RPMI8226 (cell line): ENCODE data around the gene GANAB.
"Not testable (repeated sequence)": the region's sequence is repeated elsewhere in the genome, so short reads cannot be mapped to it uniquely, and the experiment has no call there.

ENCODE experiments used
- DNase-seq: peaks from one replicate; pipeline ENCODE4 v3.0.0-alpha.2; 2015

GANAB gene

DNA sequence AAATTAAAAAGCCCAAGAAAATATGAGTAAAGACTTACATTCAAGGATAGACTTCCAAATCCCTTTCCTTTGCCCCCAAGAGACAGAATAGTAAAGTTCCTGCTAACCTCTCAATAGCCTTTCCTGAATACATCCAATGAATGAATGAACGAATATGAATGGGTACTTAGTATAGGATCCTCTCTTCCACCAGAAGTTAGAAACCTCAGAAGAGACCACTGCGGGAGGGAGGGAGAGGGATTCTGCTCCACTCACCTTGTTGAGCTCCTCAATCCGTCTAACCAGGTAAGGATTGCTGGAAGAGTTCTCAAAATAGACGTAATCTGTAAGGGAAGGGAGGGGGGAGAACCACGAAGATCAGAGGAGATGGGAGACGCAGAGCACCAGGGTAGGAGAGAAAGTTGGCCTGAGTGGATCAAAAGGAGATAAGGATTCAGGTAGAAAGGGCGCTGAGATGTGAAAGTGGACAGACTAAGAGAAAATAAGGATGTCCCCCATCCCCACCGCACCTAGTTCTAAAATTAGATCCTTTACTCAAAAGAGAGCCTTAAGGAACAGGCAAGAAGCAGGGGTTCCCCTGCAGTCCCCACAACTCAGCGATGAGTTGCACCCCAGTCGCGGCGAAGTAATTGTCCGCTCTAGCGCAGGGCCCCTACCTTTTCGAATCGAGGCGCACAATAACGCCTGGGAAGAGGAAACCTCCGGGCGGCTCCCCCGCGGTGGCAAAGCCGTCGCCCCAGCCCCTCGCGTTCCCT lies 45.9 kb downstream of the GANAB start:
- DNase-seq: peak; percentile 44

DNA sequence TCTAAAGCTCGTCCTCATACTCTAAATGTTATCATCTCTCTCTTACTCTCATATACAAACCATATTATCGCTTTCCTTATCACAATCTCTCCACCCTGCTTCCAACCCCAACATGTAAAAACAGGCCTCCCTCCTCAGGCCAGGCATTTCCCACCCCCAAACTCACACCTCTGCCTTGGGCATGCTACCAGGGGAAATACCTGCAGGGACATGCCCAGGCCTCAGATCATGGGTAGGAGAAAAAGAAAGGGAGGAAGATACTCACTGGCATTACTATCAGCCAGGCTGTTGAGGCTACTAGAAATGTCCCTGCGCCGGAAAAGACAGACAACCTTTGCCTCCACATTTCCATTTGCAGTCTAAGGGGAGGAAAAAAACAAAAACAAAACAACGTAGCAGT lies 46.5 kb downstream of the GANAB start:
- DNase-seq: no peak

DNA sequence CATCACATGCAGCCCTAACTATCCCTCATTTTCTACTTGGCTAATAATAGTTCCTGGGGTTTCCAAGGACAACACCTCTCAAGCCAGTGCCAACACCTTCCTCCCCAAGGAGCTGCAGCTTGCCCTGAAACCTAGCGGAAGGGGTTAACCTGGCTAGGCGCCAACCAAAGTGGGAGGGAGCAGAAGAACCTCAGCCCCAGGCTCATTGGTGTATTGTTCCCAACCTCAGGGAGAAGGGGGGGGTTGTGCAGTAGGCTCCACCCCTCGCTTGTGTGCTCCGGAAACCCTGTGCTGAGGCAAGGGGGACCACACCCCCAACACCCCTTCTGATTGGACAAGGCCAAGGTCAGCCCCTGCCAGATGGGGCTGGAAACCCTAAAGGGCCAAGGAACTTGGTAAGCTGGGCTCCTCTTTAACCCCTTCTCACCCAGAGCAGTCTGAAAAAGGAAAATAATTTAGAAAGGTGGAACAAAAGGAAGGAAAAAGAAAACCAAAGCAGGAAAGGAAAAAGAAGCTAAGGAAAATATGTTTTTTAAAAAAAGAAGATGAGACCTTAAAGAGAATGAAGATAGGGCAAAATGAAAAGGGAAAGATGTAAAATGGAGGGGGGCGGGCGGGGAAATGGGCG lies 47.2 kb downstream of the GANAB start:
- peak; percentile 99 for DNase-seq

DNA sequence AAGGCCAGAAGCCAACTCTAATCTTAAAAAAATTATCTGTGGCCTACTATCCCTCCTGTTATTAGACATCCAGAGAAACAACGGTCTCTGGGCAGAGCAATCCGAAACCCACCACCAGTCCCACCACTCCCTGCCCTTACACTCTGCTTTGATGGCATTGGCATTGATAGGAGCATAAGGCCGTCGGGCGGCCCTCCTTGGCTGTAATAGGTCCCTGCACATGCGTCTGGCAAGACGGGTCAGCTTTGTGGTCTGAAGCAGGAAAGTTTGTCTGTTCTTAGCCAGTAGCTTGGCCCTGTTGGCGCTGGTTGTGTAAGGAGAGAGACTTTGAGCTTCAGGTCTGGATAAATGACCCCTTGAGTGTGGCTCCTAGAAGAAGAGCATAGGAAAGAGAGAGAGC lies 51.3 kb downstream of the GANAB start:
- DNase-seq: no peak

DNA sequence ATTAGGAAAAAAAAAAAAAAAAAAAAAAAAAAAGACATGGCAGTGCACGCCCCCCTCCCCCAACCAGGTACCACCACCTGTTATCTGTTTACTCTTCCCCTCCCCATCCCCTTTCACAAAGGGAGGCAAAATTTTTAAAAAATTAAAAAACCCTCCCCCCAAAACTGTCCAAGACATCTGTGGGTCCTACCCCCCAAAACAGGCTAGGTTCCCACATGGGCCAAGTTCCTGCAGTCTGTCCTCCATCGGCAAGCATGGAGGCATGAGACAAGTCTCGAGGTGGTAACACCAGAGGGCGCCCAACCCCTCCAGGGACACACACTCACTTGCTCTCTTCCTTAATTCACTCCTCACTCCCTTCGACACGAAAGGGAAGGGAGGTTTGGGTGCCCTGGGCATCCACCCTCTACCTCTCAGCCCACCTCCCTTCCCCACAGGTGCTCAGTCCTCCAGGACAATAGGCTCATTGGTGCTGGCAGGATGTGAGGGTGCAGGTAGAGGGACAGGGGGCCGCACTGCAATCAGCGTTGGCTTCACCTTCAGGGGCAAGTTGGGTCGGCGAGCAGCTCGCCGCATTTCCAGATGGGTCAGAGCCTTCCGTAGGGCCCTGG lies 52.9 kb downstream of the GANAB start:
- DNase-seq: peak; percentile 89

DNA sequence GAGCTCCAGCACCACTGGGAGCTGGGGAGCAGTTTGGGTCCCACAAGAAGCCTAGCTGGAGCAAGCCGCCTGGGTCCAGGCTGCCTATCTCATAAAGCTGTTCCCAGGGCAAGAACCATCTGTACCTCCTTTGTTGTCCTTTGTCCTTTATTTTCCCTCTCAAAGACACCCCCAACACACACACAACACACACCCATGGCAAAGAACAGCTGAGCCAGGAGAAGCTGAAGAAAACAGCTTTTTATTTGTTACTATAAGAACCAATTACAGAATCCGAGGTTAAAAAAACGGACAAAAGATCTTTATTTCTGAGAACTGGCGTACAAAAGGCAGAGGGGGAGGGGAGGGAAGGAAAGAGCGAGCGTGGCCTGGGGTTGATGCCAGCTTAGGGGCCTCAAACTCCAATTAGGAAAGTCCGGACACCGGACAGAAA lies 53.4 kb downstream of the GANAB start:
- no peak for DNase-seq

DNA sequence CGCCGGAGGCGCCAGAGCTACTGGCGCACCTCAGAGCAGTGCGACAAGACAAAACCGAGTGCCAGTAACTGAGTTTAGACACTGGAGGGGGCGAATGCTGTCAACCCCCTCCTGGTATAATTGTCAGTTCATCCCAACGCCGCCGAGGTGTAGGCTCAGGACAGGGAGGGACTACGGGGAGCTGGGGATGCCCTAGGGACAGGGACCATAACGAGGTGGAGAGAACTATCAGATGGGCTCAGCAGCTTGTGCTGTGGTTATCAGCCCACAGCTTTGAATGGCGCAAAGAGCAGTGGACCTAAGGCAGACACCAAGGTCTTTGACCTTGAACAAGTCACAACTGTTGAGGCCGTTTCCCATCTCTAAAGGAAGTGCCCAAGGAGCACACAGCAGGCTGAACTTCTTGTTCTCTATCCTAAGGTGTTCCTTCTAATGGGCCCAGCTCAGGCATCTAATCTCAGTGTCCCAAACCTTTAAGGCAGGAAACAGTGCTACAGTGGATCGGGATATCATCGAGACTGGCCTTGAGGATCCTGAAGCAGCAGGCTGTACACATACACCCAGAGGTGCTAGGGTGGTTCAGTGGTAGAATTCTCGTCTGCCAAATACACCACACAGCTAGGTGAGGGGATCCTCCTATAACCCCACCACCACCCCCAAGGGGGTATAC lies 54.1 kb downstream of the GANAB start:
- no peak for DNase-seq

DNA sequence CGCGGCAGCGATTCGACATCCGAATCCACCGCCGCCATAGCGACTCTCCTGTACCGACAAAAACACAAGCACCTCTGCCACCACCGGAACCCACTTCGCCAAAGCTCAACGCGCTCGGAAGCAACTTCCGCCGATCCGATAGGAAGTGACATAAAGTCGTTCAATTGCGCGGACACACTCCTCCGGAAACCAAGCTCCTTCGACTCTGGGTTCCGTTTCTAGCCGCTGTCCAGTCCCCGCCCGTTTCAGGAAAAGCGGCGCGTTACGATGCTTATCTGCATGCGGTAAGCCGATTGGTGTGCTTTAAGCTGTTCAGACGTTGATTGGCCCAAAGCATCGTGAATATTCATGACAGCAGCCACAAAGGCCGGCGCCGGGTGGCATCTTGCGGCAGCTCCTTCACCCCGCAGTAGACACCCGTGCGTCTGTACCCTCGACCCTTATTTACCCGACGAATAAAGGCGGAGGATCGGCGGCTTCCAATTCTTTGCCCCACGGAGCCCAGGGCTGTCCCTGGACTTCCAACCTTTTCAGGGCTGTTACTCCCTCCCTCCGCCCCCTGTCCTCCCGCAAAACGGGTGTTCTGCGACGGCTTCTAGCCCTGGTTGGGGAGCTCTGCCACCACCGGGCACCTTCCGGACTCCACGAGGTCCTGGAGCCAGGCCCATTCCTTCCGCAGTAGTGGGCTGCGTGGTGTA lies 54.8 kb downstream of the GANAB start, which contains the start of gene TUT1:
Gene TUT1 (minus strand): TSS at position 76 of the 698 bp plus-strand sequence. CDS start 38 bp downstream, at position 38.
- DNase-seq: peak; percentile 100

DNA sequence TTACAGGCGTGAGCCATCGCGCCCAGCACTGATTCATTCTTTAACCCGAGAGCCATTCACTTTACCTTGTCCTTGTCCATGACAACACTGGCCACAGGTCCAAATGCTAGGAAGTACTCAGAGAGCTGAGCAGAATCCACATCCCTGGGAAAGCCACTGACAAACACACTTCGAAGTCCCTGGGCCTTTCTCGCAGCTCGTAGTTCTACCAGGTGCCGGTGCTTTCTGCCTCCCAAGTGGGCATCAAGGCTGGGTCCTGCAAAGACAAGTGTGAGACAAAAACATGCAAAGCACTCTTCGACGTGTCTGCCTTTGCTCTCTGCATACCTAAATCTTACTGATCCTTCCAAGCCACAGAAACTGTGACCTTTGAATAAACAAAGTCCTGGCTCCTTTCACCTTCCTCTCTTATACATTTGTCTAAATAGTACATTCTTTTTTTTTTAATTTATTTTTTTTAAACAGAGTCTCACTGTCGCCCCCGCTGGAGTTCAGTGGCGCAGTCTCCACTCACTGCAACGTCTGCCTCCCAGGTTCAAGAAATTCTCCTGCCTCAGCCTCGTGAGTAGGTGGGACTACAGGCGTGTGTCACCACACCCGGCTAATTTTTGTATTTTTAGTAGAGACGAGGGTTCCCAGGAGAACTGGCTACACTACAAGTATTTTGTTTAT lies 57.3 kb downstream of the GANAB start:
- DNase-seq: peak; percentile 42

DNA sequence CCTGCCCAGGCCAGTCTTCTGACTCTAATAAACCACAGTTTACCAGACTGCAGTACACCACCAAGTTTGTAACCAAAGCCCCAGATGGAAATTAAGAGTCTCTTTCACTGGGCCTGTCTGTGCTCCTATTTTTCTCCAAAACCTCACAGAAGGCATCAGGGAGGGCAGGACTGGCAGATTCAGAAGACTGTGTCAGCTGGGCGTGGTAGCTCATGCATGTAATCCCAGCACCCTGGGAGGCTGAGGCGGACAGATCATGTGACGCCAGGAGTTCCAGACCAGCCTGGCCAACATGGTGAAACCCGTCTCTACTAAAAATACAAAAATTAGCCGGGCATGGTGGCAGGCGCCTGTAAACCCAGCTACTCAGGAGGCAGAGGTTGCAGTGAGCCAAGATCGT lies 61.1 kb downstream of the GANAB start:
- DNase-seq: not testable (repeated sequence)

DNA sequence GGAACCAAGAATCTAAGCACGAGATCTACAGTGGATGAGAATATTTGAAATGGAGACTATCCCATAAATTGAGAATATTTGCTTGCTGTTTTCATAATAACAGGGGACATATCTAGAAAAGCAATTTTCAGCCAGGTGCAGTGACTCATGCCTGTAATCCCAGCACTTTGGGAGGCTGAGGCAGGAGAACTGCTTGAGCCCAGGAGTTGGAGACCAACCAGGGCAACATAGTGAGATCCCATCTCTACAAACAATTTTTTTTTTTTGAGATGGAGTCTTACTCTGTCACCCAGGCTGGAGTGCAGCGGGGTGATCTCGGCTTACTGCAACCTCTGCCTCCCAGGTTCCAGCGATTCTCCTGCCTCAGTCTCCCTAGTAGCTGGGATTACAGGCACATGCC lies 64.7 kb downstream of the GANAB start:
- not testable (repeated sequence) for DNase-seq

DNA sequence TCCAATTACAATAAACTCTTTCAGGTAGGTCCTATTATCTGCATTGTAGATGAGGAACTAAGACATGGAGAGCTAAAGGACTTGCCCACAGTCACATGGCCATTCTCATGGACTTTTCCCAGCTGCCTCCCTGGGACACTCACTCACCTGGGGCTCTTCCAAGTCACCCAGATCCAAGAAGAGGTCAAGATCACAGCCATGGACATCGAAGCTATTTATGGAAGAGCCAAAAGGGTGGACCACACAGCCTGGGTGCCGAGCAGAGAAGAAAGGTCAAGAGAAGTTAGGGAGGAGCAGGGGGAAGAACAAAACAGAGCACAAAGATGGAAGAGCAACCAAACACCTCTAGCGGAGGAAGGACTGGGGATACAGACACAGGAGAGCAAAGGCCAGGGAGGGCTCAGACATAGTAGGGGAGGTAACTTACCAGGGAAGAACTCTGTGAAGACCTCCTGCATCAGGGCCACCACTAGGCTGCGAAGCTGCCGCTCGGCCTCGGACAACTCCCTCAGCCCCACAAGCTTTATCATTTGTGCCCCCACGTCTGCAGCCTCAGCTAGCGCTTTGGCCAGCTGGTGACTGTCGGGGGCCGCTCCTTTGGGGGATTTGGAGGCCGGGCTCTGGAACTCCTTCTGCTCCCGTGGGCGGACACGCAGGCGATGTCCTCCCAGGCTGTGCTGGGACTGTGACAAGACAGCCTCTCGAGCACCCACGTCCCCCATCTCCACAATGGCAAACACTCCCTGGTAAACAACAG lies 65.3 kb downstream of the GANAB start:
- DNase-seq: no peak

DNA sequence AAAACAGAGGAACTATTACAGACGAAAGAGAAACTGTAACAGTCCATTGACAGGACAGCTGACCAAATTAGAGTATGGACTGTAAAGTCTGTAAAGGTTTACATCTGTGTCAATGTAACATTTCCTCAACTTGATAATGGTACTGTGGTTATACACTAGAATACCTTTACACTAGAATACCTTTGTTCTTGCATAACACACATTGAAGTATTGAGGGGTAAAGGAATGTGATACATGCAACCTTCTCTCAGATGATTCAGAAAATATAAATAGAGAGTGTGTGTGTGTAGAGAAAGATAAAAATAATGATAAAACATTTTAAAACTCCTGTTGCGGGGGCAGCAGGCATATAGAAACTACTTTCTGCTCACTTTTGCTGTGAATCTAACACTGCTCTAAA lies 67.2 kb downstream of the GANAB start:
- DNase-seq: no peak

DNA sequence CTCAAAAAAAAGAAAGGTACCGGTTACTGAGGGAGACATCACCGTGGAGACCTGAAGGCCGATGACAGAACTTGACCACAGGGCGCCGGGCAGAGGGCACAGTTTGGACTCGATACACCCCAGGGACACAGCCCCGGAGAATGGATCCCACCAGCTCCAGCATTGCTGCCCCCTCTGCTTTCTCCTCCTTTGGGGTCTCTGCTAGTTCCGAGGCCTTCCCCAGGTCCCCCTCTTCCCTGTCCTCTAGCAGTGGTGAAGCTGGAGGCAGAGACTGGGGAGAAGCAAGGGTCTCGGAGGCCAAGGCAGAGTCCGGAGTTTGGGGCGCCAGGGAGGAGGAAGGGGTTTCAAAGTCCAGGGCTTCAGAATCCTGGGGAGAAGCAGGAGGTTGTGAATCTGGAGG lies 67.9 kb downstream of the GANAB start:
- no peak for DNase-seq

DNA sequence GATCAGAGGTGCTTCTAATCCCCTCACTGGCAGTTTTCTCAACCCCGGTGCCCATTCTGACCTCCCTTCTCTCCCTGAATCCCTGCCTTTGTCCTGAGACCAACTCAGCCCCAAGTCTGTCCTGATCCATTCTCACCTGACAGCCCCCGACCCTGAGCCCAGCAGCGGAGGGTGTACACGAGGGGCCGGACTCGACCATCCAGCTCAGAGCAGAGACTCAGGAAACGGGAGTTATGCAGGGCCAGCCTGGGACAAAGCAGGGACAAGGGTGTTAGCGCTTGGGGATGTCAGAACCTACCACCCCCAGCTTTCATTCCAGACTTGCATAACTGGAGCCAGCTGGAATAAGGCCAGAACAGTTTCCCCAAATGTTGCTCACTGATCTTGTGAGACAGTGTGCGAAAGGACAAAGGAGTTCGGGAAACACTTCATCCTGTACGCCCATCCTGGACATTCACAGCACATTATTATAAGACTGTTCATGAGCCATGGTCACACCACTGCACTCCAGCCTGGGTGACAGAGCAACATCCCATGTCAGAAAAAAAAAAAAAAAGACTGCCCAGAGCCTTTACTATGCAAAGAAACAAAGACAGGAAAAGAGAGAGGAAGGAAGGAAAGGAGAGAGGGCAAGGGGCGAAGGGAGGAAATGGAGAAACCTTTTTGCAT lies 69.2 kb downstream of the GANAB start:
- DNase-seq: no peak

DNA sequence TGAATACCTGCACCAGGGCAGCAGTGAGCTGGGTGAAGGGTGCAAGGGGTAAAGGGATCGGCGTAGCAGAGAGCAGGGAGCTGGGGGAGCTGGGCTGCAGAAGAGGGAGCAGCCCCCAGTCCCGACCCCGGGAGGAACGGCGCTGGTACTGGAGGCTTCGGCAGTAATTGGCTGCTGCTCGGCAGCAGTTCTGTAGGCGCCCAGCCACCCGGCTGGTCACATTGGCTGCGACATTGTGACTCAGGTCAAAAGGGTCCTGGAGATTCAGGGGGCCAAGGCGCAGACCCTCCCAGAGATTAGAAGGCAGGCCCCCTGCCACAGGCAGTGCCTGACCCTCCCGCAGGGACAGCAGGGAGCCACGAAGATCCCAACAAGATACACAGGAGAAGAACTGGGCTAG lies 70.6 kb downstream of the GANAB start:
- DNase-seq: no peak

DNA sequence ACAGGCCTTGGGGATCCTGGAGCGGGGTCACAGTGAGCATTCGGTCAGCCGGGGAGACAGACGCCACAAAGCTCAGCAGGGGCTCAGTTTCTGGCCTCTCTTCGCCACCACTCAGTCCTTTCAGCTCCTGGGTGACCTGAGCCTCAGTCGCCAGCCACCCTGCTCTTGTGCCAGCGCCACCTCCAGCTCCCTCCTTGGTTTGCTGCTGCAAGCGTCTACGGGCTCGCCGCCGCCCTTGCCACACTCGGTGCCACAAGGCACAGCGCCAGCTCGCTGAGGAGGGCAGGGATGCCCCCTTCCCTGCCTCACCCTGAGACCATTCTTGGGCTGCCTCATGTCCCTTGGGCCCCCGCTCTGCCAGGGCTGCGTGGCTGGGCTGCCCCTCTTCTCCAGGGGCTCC lies 71.3 kb downstream of the GANAB start:
- no peak for DNase-seq
